Vagina (tissue), 2 donors: ENCODE measurements around the gene CSRNP3. TPM values are rescaled to one million over a fixed set of nuclear protein-coding genes. Genes with fewer than 3 reads are reported as not detected.

ENCODE experiments used
- DNase-seq, 2 donors: peaks; one replicate each; pipeline ENCODE4 v3.0.0-alpha.2; 2017; ENCODE audit errors: extremely low spot score in 2 of 2
- H3K27ac ChIP-seq: fragments of 200-600 bp; sonication (generic); one replicate; pipeline ENCODE4 v1.5.1; 2019
- H3K27me3 ChIP-seq: fragments of 200-600 bp; sonication (generic); one replicate; pipeline ENCODE4 v1.5.1; 2019
- H3K36me3 ChIP-seq, 2 donors: fragments of 200-600 bp; sonication (generic); one replicate each; pipeline ENCODE4 v1.5.1; 2017 to 2019
- H3K4me1 ChIP-seq: fragments of 200-600 bp; sonication (generic); one replicate; pipeline ENCODE4 v1.5.1; 2019
- H3K4me3 ChIP-seq, 2 donors: fragments of 200-600 bp; sonication (generic); 1 replicate in 1 of 2; 2 replicates in 1 of 2; pipeline ENCODE4 v1.5.1; 2016 to 2019
- H3K9me3 ChIP-seq: fragments of 200-600 bp; sonication (generic); one replicate; pipeline ENCODE4 v1.5.1; 2019
- CTCF ChIP-seq, 3 experiments: fragments of 450-650 bp in 2 of 3; fragments of 200-600 bp in 1 of 3; sonication (generic) in 1 of 3; IDR thresholded peaks; one replicate each; pipeline ENCODE4 v1.5.1; 2017 to 2019; ENCODE audit warnings: antibody characterized with exemption in 3 of 3, mild to moderate bottlenecking in 2 of 3, moderate library complexity in 2 of 3
- POLR2A ChIP-seq, 2 donors: fragments of 450-650 bp; IDR thresholded peaks; one replicate each; pipeline ENCODE4 v1.6.1; 2017; ENCODE audit warnings: antibody characterized with exemption in 2 of 2, mild to moderate bottlenecking in 2 of 2, moderate library complexity in 2 of 2
- POLR2AphosphoS5 ChIP-seq, 2 donors: sonication (generic); formaldehyde crosslinking; IDR thresholded peaks; one replicate each; pipeline ENCODE4 v1.9.0; 2017; ENCODE audit warnings: antibody characterized with exemption in 2 of 2, mild to moderate bottlenecking in 2 of 2, low read depth in 1 of 2; ENCODE audit not compliant: insufficient read depth in 1 of 2
- intact Hi-C: fragments of 100-400 bp; cut with DNase I; formaldehyde crosslinking; loops from one replicate; pipeline ENCODE4 v1.15.1; 2023
- total RNA-seq: library from RNA; depleted of rRNA; stranded (reverse); fragments of >200 nt; gene quantifications from one replicate; pipeline ENCODE4 v1.2.3, GENCODE V29; 2016

Gene CSRNP3
- total RNA-seq, 1 donor from 2014 or later, result 2.7 TPM

DNA sequence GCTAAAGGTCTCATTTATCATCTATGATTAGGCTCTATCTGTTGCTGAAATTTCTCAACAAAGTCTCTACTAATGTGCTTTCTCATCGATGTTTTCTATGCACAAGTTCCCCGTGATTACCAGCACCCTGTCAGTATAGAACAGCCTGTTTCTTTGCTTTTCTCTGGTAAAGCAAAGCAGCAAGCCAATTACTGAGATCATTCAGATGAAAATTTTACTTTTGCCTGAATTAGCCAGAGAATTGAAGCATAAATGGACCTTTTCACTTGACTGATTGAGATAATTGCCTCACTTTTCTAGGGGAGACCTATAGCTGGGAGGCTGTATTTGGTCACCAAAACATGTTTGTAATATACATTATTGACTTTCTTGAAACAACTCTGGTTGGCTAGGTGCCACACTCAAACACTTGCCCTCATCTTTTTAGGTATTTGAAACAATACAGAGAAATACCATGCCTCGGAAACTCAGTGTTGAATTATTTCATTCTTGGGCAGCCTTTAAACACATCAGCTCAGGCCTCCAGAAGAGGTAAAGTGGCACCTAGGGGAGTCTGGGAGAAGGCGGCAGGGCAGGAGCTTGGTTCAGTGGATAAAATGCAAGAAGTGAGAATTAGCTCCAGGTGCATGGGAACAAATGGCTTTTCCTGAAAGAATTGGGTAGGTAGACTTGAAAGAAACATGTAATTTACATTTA is 228.4 kb downstream of the CSRNP3 start:
- Histone ChIP-seq H3K9me3 (no peaks in the 10 kb centered on the region), H3K4me3 (no peak overlapping the region), H3K27me3 (no peaks in the 10 kb centered on the region), H3K4me1 (no peaks in the 10 kb centered on the region), H3K27ac (no peak overlapping the region), H3K36me3 (no peaks in the 10 kb centered on the region)
- intact Hi-C loops, result loop anchor here (10.0 kb wide), 1 partner anchor 293 kb away; no protein-coding TSS in a partner anchor
- DNase-seq, result no peak
- no peak for TF ChIP-seq POLR2AphosphoS5 (IDR thresholded peaks at IDR 0.05; ENCODE audit: insufficient read depth in 1 of 2, low read depth in 1 of 2)
- TF ChIP-seq CTCF (IDR thresholded peaks at IDR 0.05), result no peak
- no peak for TF ChIP-seq POLR2A (IDR thresholded peaks at IDR 0.05)

DNA sequence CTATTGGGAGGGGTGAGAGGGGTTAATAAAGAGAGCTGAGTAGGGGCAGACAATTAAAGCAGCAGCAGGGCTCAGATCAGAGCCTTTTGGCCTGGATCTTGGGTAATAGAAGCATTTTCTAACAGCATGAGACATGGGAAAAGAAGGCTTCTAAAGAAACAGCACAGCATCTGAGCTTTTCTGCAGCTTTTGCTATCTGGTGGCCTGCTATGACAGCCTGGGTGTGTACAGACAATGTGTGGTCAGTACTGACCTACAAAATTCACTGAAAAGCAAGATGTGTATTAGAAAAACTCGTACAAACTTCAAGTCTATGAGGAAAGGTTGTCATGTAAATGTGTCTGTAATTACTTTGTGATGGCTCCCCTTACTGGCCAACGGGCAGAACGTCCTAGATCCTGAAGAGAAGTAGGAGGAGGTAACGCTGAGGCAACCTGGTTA is 229.0 kb downstream of the CSRNP3 start:
- H3K36me3 ChIP-seq, result no peaks in the 10 kb centered on the region
- intact Hi-C loops, result loop anchor here (10.0 kb wide), 1 partner anchor 294 kb away; no protein-coding TSS in a partner anchor
- no peak overlapping the region for H3K4me3 ChIP-seq
- DNase-seq, result no peak
- TF ChIP-seq POLR2AphosphoS5 (IDR thresholded peaks at IDR 0.05; ENCODE audit: insufficient read depth in 1 of 2, low read depth in 1 of 2), result no peak
- peak in 2 of 3 experiments; percentile 30 to 31 for TF ChIP-seq CTCF (IDR thresholded peaks at IDR 0.05)
- H3K27ac ChIP-seq, result no peak overlapping the region
- no peaks in the 10 kb centered on the region for H3K27me3 ChIP-seq
- no peaks in the 10 kb centered on the region for H3K9me3 ChIP-seq
- H3K4me1 ChIP-seq, result no peaks in the 10 kb centered on the region

DNA sequence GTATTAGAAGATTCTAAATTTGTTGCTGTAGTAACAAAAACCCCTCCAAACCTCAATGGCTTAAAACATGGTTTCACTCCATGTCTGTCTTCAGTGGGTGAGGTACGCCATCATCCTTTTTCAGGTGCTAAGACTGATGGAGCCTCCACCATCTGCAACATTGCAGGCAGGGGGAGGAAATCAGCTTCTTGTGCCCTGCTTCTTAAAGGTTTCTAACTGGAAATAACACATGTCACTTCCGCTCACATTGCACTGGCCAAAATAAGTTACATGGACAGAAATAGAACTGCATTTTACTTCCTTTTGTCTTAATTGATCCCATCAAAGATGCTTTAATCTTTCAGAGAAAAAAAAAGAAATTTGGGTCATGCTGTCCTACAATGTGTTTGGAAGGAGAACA is 230.4 kb downstream of the CSRNP3 start:
- no peak for DNase-seq
- H3K36me3 ChIP-seq, result no peaks in the 10 kb centered on the region
- H3K9me3 ChIP-seq, result no peaks in the 10 kb centered on the region
- no peaks in the 10 kb centered on the region for H3K4me1 ChIP-seq
- H3K27ac ChIP-seq, result no peak overlapping the region
- intact Hi-C loops, result loop anchor here (10.0 kb wide), 1 partner anchor 295 kb away; no protein-coding TSS in a partner anchor
- no peak overlapping the region for H3K4me3 ChIP-seq
- TF ChIP-seq CTCF (IDR thresholded peaks at IDR 0.05) (no peak), POLR2A (IDR thresholded peaks at IDR 0.05) (no peak)
- H3K27me3 ChIP-seq, result no peaks in the 10 kb centered on the region

GRCh38 chr2:165700531-165700930 is 231.0 kb downstream of the CSRNP3 start:
- H3K27ac ChIP-seq, result no peak overlapping the region
- no peak for TF ChIP-seq POLR2AphosphoS5 (IDR thresholded peaks at IDR 0.05; ENCODE audit: insufficient read depth in 1 of 2, low read depth in 1 of 2)
- DNase-seq, result no peak
- H3K27me3 ChIP-seq, result no peaks in the 10 kb centered on the region
- no peaks in the 10 kb centered on the region for H3K36me3 ChIP-seq
- H3K9me3 ChIP-seq, result no peaks in the 10 kb centered on the region
- no peak overlapping the region for H3K4me3 ChIP-seq
- H3K4me1 ChIP-seq, result no peaks in the 10 kb centered on the region
- intact Hi-C loops, result no loop called here

- H3K36me3 ChIP-seq, result no peaks in the 10 kb centered on the region
- H3K9me3 ChIP-seq, result no peaks in the 10 kb centered on the region
- no peak for TF ChIP-seq POLR2A (IDR thresholded peaks at IDR 0.05)
- no peak for TF ChIP-seq CTCF (IDR thresholded peaks at IDR 0.05)
- TF ChIP-seq POLR2AphosphoS5 (IDR thresholded peaks at IDR 0.05; ENCODE audit: insufficient read depth in 1 of 2, low read depth in 1 of 2), result no peak
- no peak overlapping the region for H3K27ac ChIP-seq
- H3K27me3 ChIP-seq, result no peaks in the 10 kb centered on the region
- intact Hi-C loops, result no loop called here
- H3K4me1 ChIP-seq, result no peaks in the 10 kb centered on the region
- no peak for DNase-seq
- H3K4me3 ChIP-seq, result no peak overlapping the region
Measured at GRCh38 chr2:165701147-165701546, 231.6 kb downstream of the CSRNP3 start.
